ENCODE measurements around the gene STRN3. TPM values are rescaled to one million over a fixed set of nuclear protein-coding genes. Genes with fewer than 3 reads are reported as not detected.
"Not testable (repeated sequence)": the region's sequence is repeated elsewhere in the genome, so short reads cannot be mapped to it uniquely, and the experiment has no call there.

The STRN3 gene
- total and polyA plus RNA-seq, 2 of the 4 experiments (the other 2 are of a cell fraction), result 10.8 to 78.7 TPM

DNA sequence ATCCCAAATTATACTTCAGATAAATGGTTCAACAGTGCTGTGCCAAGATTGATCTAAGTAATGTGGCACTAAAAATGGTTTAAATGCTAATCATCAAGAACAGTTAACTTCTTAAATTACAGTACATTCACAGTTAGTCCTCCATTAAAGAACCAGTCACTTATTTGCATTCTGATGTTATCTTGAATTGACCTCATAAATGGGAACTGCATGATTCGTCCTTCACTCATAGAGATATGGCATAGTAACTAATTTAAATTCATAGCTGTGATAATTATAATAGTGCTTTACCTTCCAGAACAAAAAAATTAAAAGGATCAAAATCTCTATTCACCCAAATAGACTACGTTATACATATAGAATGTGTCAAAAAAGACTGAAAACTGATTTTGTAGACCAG, 90.7 kb downstream of the STRN3 start:
- no peak overlapping the region for H2AK5ac ChIP-seq (ENCODE audit: low read depth, low read length)
- H2AK9ac ChIP-seq (replicated peaks; ENCODE audit: low read depth, low read length, poor library complexity), result no peak overlapping the region
- dilution Hi-C loops (cut with HindIII; ENCODE audit: low sequenced_read_pairs, unreplicated experiment), result no loop called here
- intact Hi-C loops (cut with micrococcal nuclease), result no loop called here
- no peak overlapping the region for H2BK5ac ChIP-seq (ENCODE audit: low read depth, low read length, poor library complexity, severe bottlenecking)
- H3K27me3 ChIP-seq (ENCODE audit: control insufficient read depth, insufficient read depth, low read length), result no peaks in the 10 kb centered on the region
- H3K9me1 ChIP-seq (ENCODE audit: insufficient read depth, low read length), result peaks cover 4% of the 10 kb centered on the region; the same call in 1 of the 2 replicates
- H4K5ac ChIP-seq (ENCODE audit: low read depth, low read length), result no peak overlapping the region
- no peak overlapping the region for H3K4ac ChIP-seq (ENCODE audit: low read depth, low read length)
- BruUV-seq (replicated peaks), result no TSS peak
- no peak overlapping the region for H3K18ac ChIP-seq (ENCODE audit: low read depth, low read length)
- H3K36me3 ChIP-seq (ENCODE audit: control insufficient read depth, insufficient read depth, low read length), result peaks cover 15% of the 10 kb centered on the region
- DNase-seq (no peak), ATAC-seq (ENCODE audit: low read depth) (no peak)
- no CpG with 5 or more reads among the region's 2 CpGs for WGBS, 2 experiments (ENCODE audit: extremely low coverage in 2 of 2, insufficient read length in 1 of 2)
- in situ Hi-C loops (cut with MboI; ENCODE audit: low sequenced_read_pairs), result no loop called here
- no peak overlapping the region for H2BK120ac ChIP-seq (ENCODE audit: low read depth, low read length)
- no peak overlapping the region for H3K14ac ChIP-seq (replicated peaks; ENCODE audit: low read depth, low read length)
- TF ChIP-seq CHD1 (IDR thresholded peaks at IDR 0.05; ENCODE audit: low read depth, low read length), result no peak
- TF ChIP-seq FOS (IDR thresholded peaks at IDR 0.05; ENCODE audit: low read depth, low read length), result no peak
- TF ChIP-seq, protein P1, sequence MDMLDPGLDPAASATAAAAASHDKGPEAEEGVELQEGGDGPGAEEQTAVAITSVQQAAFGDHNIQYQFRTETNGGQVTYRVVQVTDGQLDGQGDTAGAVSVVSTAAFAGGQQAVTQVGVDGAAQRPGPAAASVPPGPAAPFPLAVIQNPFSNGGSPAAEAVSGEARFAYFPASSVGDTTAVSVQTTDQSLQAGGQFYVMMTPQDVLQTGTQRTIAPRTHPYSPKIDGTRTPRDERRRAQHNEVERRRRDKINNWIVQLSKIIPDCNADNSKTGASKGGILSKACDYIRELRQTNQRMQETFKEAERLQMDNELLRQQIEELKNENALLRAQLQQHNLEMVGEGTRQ (IDR thresholded peaks at IDR 0.05; ENCODE audit: low read depth, low read length), result no peak
- no peak for TF ChIP-seq MAZ (IDR thresholded peaks at IDR 0.05; ENCODE audit: borderline replicate concordance, low read depth, low read length)
- TF ChIP-seq RCOR1 (IDR thresholded peaks at IDR 0.05; ENCODE audit: insufficient replicate concordance, low read length), result no peak
- no peak for TF ChIP-seq BHLHE40 (IDR thresholded peaks at IDR 0.05; ENCODE audit: low read depth, low read length)
- TF ChIP-seq CEBPB (IDR thresholded peaks at IDR 0.05; ENCODE audit: low read depth, low read length), result no peak
- no peak for TF ChIP-seq MXI1 (IDR thresholded peaks at IDR 0.05; ENCODE audit: borderline replicate concordance, low read depth, low read length)
- no peak overlapping the region for H3K27ac ChIP-seq (ENCODE audit: insufficient read depth, low read length)
- no peak overlapping the region for H2BK20ac ChIP-seq (ENCODE audit: low read depth, low read length)
- H2AFZ ChIP-seq (replicated peaks; ENCODE audit: low read length, poor library complexity), result no peak overlapping the region
- peaks cover 3% of the 10 kb centered on the region; the same call in 1 of the 2 replicates for H4K20me1 ChIP-seq (ENCODE audit: insufficient read depth, low read length)
- peaks cover 14 to 26% of the 10 kb centered on the region in 2 experiments; a peak in 3 of 4 replicates for H3K79me1 ChIP-seq (ENCODE audit: low read depth in 1 of 2, low read length in 2 of 2)
- no peak overlapping the region for H4K91ac ChIP-seq (ENCODE audit: insufficient read depth, low read depth, low read length)
- H4K8ac ChIP-seq (ENCODE audit: low read depth in 2 of 2, low read length in 2 of 2), result no peak overlapping the region
- H3K4me3 ChIP-seq (ENCODE audit: insufficient read depth, low read depth, low read length), result no peak overlapping the region
- no peak overlapping the region for H2BK15ac ChIP-seq (ENCODE audit: low read depth, low read length)
- H3K9ac ChIP-seq (ENCODE audit: low read depth, low read length), result no peak overlapping the region
- ChIA-PET POLR2A (ENCODE audit: unreplicated experiment) (no interaction called here), CTCF (interaction anchor here (1.5 kb wide), 1 partner anchor 10 kb away, joined by 3 read pairs; no protein-coding TSS in a partner anchor)
- no peaks in the 10 kb centered on the region for H3K9me3 ChIP-seq (ENCODE audit: control insufficient read depth, insufficient read depth, low read length)
- no peak overlapping the region for H3K56ac ChIP-seq (ENCODE audit: extremely low read depth, insufficient read depth, low read length)
- H3K4me2 ChIP-seq (ENCODE audit: low read depth, low read length), result no peak overlapping the region
- no peak overlapping the region for H3K23ac ChIP-seq (ENCODE audit: low read depth, low read length)
- H3K4me1 ChIP-seq (ENCODE audit: control insufficient read depth, insufficient read depth, low read length), result no peaks in the 10 kb centered on the region

DNA sequence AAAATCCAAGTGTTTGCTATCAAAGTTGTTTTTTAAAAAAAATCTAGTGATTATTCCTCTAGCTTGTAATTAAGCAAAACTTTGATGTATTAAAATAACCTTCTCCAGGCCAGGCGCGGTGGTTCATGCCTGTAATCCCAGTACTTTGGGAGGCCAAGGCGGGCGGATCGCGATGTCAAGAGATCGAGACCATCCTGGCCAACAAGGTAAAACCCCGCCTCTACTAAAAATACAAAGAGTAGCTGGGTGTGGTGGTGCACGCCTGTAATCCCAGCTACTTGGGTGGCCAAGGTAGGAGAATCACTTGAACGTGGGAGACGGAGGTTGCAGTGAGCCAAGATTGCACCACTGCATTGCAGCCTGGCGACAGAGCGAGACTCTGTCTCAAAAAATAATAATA, 92.2 kb downstream of the STRN3 start:
- H3K18ac ChIP-seq (ENCODE audit: low read depth, low read length); H2AK5ac ChIP-seq (ENCODE audit: low read depth, low read length); ATAC-seq (ENCODE audit: low read depth); H4K8ac ChIP-seq (ENCODE audit: low read depth in 2 of 2, low read length in 2 of 2); H2BK120ac ChIP-seq (ENCODE audit: low read depth, low read length); BruUV-seq (replicated peaks); H3K23ac ChIP-seq (ENCODE audit: low read depth, low read length); H3K14ac ChIP-seq (replicated peaks; ENCODE audit: low read depth, low read length); H3K4me2 ChIP-seq (ENCODE audit: low read depth, low read length); DNase-seq; H3K4me1 ChIP-seq (ENCODE audit: control insufficient read depth, insufficient read depth, low read length); H2AK9ac ChIP-seq (replicated peaks; ENCODE audit: low read depth, low read length, poor library complexity); H3K4ac ChIP-seq (ENCODE audit: low read depth, low read length); H3K9ac ChIP-seq (ENCODE audit: low read depth, low read length); H3K9me3 ChIP-seq (ENCODE audit: control insufficient read depth, insufficient read depth, low read length); H2BK5ac ChIP-seq (ENCODE audit: low read depth, low read length, poor library complexity, severe bottlenecking); H4K91ac ChIP-seq (ENCODE audit: insufficient read depth, low read depth, low read length); H3K9me1 ChIP-seq (ENCODE audit: insufficient read depth, low read length); H3K27ac ChIP-seq (ENCODE audit: insufficient read depth, low read length); H2AFZ ChIP-seq (replicated peaks; ENCODE audit: low read length, poor library complexity); H2BK15ac ChIP-seq (ENCODE audit: low read depth, low read length); CTCF ChIA-PET; dilution Hi-C loops (cut with HindIII; ENCODE audit: low sequenced_read_pairs, unreplicated experiment); H3K4me3 ChIP-seq (ENCODE audit: insufficient read depth, low read depth, low read length); H4K20me1 ChIP-seq (ENCODE audit: insufficient read depth, low read length); H2BK20ac ChIP-seq (ENCODE audit: low read depth, low read length); in situ Hi-C loops (cut with MboI; ENCODE audit: low sequenced_read_pairs); H3K27me3 ChIP-seq (ENCODE audit: control insufficient read depth, insufficient read depth, low read length); H3K56ac ChIP-seq (ENCODE audit: extremely low read depth, insufficient read depth, low read length); H4K5ac ChIP-seq (ENCODE audit: low read depth, low read length): not testable (repeated sequence)
- Histone ChIP-seq H3K79me1 (ENCODE audit: low read depth in 1 of 2, low read length in 2 of 2) (peaks cover 18 to 30% of the 10 kb centered on the region in 2 experiments; a peak in 3 of 4 replicates), H3K36me3 (ENCODE audit: control insufficient read depth, insufficient read depth, low read length) (peaks cover 15% of the 10 kb centered on the region)
- POLR2A ChIA-PET (ENCODE audit: unreplicated experiment), result interaction anchor here (0.6 kb wide), 1 partner anchor 213 kb away, joined by 7 read pairs; no protein-coding TSS in a partner anchor
- no CpG with 5 or more reads among the region's 13 CpGs for WGBS, 2 experiments (ENCODE audit: extremely low coverage in 2 of 2, insufficient read length in 1 of 2)
- intact Hi-C loops (cut with micrococcal nuclease), result loop anchor here (5.0 kb wide), 1 partner anchor 38 kb away; no protein-coding TSS in a partner anchor

Data from IMR-90 (cell line).